NCI-H187 (cell line): ENCODE data around the gene TSSK6.

Source experiments
- DNase-seq, 2 experiments: peaks; one replicate each; lab custom pipeline; 2025; lab: John Stamatoyannopoulos, UW

TSSK6 gene

DNA sequence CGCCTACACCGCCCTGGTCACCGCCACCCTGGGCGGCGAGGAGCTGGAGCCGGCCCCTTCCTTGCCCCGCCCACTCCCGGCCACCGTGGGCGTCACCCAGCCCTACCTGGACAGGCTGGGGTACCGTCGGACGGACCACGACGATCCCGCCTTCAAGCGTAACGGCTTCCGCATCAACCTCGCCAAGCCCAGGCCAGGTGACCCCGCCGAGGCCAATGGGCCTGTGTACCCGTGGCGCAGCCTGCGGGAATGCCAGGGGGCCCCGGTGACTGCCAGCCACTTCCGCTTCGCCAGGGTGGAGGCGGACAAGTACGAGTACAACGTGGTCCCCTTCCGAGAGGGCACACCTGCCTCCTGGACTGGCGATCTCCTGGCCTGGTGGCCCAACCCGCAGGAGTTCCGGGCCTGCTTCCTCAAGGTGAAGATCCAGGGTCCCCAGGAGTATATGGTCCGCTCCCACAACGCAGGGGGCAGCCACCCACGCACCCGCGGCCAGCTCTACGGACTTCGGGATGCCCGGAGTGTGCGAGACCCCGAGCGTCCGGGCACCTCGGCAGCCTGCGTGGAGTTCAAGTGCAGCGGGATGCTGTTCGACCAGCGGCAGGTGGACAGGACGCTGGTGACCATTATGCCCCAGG is 29.7 kb upstream of the TSSK6 start:
- no peak for DNase-seq

DNA sequence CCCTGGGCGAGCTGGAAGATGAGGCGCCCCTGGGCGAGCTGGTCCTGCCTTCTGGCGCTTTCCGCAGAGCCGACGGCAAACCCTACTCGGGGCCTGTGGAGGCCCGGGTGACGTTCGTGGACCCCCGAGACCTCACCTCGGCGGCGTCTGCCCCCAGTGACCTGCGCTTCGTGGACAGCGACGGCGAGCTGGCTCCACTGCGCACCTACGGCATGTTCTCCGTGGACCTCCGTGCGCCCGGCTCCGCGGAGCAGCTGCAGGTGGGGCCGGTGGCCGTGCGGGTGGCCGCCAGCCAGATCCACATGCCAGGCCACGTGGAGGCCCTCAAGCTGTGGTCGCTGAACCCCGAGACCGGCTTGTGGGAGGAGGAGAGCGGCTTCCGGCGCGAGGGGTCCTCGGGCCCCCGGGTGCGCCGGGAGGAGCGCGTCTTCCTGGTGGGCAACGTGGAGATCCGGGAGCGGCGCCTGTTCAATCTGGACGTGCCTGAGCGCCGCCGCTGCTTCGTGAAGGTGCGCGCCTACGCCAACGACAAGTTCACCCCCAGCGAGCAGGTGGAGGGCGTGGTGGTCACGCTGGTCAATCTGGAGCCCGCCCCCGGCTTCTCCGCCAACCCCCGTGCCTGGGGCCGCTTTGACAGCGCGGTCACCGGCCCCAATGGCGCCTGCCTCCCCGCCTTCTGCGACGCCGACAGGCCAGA is 29.1 kb upstream of the TSSK6 start:
- DNase-seq, result no peak

DNA sequence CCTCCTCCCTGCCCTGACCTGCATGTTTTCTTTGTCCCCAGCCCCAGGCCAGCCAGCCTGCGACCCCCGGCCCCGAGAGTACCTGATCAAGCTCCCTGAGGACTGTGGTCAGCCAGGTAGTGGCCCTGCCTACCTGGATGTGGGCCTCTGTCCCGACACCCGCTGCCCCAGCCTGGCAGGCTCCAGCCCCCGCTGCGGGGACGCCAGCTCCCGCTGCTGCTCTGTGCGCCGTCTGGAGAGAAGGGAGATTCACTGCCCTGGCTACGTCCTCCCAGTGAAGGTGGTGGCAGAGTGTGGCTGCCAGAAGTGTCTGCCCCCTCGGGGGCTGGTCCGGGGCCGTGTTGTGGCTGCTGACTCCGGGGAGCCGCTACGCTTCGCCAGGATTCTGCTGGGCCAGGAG is 28.3 kb upstream of the TSSK6 start:
- DNase-seq, result no peak

DNA sequence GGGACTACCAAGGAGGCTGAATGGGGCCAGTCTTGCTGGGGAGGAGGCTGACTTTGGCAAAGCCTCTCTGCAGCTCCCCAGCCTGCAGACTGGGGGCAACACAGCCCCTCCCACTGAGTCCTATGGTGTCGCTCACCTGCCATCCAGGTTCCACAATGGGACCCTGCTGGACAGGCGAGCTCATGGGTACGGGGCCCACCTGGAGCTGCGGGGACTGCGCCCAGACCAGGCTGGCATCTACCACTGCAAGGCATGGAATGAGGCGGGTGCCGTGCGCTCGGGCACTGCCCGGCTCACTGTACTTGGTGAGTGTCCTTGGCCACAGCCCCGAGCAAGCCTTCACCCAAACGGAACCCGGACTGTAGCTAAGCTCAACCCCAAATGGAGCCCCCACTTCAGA is 27.8 kb upstream of the TSSK6 start:
- no peak for DNase-seq

DNA sequence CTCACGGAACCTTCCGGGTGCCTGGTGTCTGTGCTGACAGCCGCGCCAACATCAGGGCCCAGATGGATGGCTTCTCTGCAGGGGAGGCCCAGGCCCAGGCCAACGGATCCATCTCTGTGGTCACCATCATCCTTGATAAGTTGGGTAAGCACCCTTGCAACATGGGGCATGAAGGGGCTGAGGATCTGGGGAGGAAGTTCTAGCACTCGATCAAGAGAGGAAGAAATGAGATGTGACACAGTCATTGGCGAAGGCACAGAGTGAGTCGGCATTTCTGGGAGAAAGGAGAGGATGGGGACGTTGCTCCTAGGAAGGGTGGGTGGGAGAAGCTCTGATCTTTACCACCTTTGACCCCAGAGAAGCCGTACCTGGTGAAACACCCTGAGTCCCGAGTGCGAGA is 27.2 kb upstream of the TSSK6 start:
- no peak for DNase-seq

DNA sequence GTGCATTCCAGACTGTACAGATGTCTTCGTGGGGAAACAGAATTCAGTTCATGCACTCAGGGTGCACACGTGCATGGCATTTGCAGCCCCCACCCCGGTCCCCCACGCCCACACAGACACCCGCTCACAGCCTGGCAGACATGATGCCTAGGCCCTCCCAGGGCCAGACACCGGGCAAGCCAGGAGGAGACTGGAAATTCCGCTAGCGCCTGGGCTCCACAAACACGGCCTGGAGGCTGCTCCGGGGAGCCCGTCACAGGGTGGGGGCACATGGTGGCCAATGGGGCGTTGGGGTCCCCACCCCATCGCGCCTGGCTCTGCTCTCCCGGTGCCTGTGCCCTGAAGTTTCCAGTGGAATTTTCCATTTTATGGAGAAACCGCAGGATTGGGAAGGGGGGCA is 26.3 kb upstream of the TSSK6 start:
- no peak for DNase-seq

DNA sequence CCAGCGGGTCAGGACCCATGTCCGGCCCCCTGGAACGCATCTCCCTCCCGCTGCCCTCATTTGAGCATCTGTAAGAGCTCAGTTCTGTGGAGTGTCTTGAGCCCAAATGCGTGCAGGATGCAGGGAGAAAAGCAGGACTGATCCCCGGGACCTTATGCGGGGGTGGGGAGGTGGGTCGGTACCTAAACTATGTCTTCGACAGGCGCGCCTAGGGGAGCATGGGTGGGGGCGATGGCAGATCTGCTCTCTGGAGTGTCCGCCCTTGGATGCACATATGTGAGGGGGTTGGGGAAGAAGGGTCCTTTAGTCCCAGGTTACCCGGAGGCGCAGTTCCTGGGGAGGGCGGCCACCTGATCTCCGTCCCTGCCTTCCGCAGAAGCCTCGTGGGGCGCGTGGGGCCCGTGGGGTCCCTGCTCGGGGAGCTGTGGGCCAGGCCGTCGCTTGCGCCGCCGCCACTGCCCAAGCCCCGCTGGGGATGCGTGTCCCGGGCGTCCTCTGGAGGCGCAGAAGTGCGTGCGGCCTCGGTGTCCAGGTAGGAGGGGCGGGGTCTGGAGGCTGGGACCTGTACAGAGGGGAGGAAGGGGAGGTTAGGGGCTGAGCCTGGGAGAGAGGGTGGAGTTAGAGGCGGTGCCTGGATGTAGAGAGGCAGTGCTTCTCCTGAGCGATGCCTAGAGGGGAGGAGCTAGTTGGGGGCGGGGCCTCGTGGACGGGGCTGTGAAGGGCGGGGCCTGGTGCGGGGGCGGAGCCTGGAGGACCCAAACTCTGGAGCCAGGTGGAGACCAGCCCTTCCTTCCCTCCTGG is 25.6 kb upstream of the TSSK6 start:
- no peak for DNase-seq

DNA sequence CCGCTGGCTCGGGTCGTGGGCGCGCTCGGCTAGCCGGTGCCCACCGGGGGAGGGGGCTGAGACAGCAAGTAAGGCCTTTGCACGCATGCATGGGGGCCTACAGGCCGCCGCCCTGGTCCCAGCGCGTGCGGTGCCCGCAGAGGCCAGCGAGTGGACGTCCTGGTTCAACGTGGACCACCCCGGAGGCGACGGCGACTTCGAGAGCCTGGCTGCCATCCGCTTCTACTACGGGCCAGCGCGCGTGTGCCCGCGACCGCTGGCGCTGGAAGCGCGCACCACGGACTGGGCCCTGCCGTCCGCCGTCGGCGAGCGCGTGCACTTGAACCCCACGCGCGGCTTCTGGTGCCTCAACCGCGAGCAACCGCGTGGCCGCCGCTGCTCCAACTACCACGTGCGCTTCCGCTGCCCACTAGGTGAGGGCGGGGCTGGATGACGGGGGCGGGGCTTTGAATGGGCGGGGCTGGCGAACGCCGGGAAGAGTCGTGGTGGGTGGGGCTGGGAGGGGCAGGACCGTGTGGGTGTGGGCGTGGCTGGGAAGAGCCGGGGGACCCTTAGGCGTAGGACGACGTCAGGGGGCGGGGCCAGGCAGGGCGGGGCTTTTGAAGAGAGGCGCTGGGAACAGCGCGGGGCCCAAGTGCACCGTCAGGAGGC is 24.8 kb upstream of the TSSK6 start:
- DNase-seq, result no peak

DNA sequence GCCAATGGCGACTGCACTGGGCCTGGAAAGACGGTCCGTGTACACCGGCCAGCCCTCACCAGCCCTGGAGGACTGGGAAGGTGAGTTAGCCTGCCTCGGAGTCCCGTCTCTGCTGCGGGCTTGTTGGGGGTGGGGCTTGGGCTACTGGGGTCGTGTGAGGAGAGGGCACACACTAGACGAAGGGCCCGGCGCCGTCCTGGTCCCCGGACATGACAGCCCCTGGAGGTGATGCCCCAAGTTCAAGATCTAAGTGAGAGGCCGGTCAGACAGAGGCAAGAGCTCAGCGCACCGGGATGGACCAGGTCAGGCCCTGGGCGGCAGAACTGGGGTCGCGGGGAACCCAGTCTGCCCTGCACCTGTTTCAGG is 24.3 kb upstream of the TSSK6 start:
- no peak for DNase-seq

DNA sequence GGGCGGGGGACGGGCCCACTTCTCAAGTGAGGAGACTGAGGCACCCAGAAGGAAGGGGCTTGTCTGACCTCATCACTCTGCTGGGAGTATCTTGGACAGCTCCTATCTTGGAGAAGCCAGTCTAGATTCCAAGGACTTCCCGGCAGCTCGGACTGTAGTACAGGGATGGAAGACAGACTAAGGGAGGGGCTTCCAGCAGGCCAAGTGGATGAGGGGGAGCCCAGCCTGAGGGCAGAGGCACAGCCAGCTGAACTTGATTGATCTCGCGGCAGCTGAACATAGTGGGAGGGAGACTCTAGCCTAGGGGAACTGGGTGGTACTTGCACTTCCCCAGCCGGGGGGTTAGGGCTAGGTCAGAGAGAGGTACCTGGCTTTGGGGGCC is 23.4 kb upstream of the TSSK6 start:
- DNase-seq, result no peak

DNA sequence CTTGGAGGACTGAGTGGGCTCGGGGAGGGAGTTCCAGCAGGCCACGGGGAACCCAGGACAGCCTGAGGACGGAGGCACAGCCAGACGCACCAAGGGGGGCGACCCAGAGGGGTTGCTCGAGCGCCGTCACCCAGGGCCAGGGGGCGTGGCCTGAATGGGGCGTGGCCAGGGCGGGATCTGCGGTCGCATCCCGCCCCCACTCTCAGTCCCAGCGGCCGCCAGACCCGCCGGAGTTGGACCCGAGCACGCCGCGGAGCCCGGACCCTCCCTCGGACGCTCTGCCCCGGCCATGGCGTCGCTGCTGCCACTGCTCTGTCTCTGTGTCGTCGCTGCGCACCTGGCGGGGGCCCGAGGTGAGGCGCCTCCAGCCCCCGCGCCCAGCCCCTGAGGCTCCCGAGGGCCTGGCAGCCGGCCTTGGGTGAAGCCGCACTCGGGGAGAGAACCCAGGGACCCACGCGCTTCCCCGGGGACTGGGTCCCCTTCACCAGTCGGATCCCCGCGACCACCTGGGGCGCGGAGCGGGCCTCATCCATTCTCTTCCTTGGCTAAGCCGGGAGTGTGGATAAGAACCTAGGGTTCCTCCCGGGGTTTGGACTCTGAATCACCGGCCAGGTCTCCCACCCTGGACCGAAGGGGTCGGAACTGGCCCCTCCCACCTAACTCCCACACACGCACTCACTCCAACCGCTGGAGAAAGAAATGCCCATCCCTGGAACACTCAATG is 22.9 kb upstream of the TSSK6 start, which contains the start of gene CILP2:
CILP2 (plus strand) TSS at position 205 of the 724 bp plus-strand sequence; CDS start at position 290, 85 bp downstream.
- DNase-seq, result no peak

DNA sequence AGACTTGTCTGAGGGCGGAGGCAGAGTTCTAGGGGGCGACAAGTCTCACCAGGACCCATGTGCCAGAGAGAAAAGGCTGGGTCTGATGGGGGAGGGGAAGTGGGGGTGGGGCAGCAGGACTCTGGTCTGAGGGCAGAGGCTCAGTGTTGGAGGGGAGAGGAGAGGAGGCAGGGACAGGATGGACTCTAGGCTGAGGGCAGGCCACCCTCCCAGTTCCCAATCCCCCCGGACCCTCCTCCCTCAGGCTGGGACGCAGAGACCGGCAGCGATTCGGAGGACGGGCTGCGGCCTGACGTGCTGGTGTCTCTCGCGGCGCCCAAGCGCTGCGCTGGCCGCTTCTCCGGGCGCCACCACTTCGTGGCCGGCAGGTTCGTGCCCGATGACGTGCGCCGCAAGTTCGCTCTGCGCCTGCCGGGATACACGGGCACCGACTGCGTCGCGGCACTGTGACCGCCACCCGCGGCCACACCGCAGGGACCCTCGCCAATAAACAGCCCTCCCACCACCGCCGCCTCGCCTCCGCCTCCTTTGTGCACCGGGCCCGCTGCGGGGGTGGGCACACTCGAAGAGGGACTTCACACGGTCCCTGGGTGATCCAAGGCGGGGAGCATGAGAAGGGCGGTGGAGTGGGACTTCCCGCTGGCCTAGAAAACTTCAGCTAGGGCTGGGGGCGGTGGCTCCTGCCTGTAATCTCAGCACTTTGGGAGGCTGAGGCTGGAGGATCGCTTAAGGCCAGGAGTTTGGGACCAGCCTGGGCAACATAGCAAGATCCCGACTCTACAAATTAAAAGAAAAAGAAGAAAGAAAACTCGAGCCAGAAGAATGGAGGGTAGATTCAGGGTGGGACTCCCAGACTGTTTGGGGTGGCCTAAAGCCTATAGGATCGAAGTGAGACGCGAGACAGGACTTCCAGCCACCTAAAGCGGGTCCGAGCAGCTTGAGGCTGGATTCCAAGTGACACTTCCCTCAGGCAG is 22.0 kb upstream of the TSSK6 start:
- no peak for DNase-seq

DNA sequence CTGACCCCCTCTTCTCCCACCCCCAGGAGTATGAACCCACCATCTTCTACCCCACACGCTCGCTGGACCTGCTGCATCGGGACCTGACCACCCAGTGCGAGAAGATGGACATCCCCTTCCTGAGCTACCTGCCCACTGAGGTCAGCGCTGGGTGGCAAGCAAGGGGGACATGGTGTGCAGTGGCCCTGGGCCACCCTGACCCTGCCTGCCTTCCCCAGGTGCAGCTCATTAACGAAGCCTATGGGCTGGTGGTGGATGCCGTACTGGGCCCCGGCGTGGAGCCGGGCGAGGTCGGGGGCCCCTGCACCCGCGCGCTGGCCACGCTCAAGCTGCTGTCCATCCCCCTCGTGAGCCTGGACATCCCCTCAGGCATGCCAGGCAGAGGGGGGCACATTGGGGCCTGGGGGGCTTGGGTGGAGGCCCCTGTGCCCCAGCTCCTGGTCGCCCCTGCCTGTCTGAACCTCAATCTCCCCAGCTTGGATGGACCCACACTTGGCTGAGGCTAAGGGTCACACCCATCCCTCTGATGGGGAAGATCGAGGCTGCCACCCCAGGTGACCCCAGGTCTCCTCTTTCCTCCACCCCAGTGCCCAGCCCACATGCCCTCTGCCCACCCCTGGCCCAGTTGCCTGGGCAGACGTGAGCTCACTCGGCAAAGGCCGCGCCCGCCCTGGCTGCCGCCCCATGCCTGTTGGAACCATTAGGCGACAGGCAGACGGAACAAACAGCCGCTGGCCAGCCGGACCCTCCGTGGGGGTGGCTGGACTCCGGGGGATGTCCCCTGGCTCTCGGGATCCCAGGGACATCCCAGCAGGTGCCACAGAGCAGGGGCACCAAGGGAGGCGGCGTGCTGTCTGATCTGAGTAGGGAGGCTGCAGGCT is 20.2 kb upstream of the TSSK6 start:
- no peak for DNase-seq

DNA sequence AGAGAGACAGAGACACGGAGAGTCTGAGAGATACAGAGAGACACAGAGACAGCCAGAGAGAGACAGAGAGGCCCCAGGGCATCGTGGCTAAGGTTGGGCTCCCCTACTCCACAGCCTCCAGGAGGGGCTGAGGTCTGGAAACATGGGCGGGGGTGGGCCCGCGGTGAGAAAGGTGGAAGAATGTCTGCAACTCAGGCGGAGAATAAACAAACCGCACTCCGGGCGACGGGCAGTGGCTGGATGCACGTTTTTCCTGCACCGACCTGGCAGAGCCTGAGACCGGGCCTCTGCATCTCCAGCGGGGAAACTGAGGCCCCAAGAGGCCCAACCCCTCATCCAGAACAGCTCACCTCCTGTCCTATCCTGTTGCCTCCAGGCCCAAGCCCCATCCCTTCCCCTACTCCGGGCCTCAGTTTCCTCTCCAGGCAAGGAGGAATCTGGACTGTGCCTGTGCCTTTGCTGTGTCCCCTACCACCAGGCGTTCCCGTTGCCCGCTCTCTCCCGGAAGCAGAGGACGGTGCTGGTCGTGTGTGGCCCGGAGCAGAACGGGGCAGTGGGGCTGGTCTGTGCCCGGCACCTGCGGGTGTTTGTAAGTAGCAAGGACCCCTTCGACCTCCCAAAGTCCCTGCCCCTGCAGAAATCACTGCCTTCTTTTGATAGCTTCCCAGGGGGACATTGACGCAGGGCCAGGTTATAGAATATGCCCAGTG is 19.4 kb upstream of the TSSK6 start:
- DNase-seq, result no peak

DNA sequence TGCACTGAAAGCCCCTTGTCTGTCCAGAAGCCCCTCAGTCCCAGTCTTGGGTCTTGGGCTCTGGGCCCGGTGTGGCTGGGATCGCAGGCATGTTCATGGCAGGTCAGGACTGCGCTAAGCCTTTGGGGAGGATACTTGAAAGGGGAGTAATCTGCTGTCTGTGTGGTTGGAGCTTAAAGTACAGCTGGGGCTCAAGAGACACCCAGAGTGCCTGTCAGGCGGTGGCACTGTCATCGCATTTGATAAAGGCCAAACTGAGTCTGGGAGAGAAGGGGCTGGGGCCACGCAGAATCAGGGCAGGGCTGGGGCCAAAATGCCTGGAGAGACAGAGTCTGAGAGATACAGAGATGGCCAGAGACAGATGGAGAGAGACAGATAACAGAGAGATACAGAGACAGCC is 18.5 kb upstream of the TSSK6 start:
- DNase-seq, result no peak

DNA sequence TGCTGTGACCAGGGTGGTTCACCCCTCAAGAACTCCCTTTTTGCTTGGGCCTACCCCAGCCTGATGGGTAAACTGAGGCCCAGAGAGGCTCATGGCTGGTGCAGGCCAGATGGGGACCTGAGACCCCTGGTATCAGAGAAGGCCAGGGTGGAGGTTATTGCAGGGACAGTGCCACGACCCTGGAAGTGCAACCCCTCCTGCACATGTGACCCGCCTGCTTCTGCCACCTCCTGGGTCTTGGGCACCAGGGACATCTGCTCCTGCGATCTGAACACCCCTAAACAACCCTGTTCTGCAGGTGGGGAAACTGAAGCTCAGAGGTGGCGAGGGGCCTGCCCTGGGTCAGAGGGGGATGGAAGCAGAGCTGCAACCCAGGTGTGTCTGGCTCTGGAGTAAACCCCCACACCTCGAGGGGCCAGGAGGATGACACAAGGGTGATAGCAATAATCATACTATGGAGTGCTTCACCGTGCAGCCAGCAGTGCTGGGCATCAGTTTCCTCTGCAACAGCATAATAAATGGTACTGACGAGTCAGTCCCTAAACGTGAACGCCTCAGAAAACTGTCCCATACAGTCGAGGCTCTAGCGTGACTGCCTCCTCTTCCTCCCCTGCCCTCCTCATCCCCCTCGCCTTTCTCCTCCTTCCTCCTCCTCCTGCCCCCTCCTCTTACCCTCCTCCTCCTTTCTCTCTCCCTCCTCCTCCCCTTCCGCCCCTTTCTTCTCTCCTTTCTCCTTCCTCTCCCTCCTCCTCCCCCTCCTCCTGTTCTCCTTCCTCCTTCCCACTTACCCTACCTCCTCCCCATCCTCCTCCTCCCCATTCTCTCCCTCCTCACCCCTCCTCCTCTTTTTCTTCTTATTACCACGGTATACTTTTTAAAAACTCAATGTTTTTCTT is 17.7 kb upstream of the TSSK6 start:
- no peak for DNase-seq

DNA sequence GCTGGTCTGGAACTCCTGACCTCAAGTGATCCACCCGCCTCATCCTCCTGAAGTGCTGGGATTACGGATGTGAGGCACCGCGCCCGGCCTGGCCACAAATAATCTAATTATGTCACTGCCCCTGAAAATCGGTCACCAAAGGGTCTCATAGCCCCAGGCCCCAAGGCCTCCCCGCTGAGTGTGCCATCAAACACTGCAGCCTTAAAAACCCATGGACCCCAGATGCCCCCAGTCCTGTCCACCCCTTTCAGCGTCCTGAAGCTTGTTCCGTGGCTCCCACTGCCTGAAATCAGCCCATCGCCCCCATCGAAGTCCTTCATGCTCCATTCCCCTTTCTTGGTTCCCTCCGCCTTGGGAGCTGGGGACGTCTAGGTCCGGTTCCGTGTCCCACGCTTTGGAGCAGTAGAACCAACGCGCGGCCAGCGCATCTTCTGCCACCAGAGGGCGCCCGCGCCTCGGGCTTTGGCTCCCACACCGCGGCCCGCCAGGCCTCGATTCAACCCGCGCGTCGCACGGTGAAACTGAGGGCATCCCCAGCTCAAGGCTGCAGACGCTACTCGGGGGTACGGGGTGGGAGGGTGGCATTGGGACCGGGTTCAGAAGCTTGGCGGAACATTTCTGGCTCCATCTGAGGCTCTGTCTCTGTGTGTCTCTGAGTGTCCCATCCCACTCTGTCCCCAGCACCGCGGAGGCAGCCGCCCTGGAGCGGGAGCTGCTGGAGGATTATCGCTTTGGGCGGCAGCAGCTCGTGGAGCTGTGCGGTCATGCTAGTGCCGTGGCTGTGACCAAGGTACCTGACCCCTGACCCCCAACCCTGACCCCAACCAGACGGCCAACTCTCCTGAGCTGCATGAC is 16.8 kb upstream of the TSSK6 start:
- DNase-seq, result peak in 1 of 2 experiments; percentile 4
